GM13977 (cell line): ENCODE data around the gene IFFO2.

Experiments used
- DNase-seq: peaks from one replicate; pipeline ENCODE4 v3.0.0; 2012; ENCODE audit warnings: low spot score
- CTCF ChIP-seq: IDR thresholded peaks from 2 replicates; pipeline ENCODE4 v1.5.1; 2012; ENCODE audit warnings: mild to moderate bottlenecking, control low read depth; ENCODE audit not compliant: insufficient read depth; ENCODE audit errors: extremely low read depth, missing control alignments
- in situ Hi-C: fragments of 300-500 bp; cut with MboI; formaldehyde crosslinking; loops from one replicate; pipeline ENCODE4 v1.12.0; 2022; ENCODE audit warnings: low sequenced_read_pairs, low pct_unique_long_range_greater_than_20kb, mixed read lengths, inconsistent platforms; ENCODE audit not compliant: unreplicated experiment

Gene IFFO2

GRCh38 chr1:18890706-18891425, 65.6 kb downstream of the IFFO2 start:
- in situ Hi-C loops, result no loop called here
- TF ChIP-seq CTCF, result no peak
- DNase-seq, result no peak

- in situ Hi-C loops, result no loop called here
- no peak for DNase-seq
Observed at GRCh38 chr1:18886003-18886335, 70.5 kb downstream of the IFFO2 start.

GRCh38 chr1:18885311-18886002, 71.0 kb downstream of the IFFO2 start:
- in situ Hi-C loops, result no loop called here
- no peak for DNase-seq
- TF ChIP-seq CTCF, result no peak

More at GRCh38 chr1:18886003-18886335, 70.5 kb downstream of the IFFO2 start:
- no peak for TF ChIP-seq CTCF

- no peak for TF ChIP-seq CTCF
- DNase-seq, result no peak
- in situ Hi-C loops, result no loop called here
Observed at GRCh38 chr1:18884727-18885126, 71.7 kb downstream of the IFFO2 start.

GRCh38 chr1:18884419-18884717, 72.1 kb downstream of the IFFO2 start:
- in situ Hi-C loops, result no loop called here
- no peak for DNase-seq
- TF ChIP-seq CTCF, result no peak

GRCh38 chr1:18883636-18884418, 72.6 kb downstream of the IFFO2 start:
- peak; percentile 80 for DNase-seq
- in situ Hi-C loops, result no loop called here

More at GRCh38 chr1:18883636-18884418, 72.6 kb downstream of the IFFO2 start:
- TF ChIP-seq CTCF, result peak; percentile 93
